Karpas-422 (cell line): ENCODE measurements around the gene KRT79. TPM values are rescaled to one million over a fixed set of nuclear protein-coding genes. Genes with fewer than 3 reads are reported as not detected.
"Not testable (repeated sequence)": the region's sequence is repeated elsewhere in the genome, so short reads cannot be mapped to it uniquely, and the experiment has no call there.

Source experiments
- DNase-seq: peaks from one replicate; pipeline ENCODE4 v3.0.0-alpha.2; 2015
- H2AFZ ChIP-seq: fragments of 200-600 bp; sonication (generic); 2 replicates; pipeline ENCODE4 v1.6.1; 2014; ENCODE audit warnings: antibody characterized with exemption, low read length, mixed read lengths
- H3K27ac ChIP-seq: fragments of 200-600 bp; sonication (generic); 2 replicates; pipeline ENCODE4 v1.5.1; 2014; ENCODE audit warnings: mild to moderate bottlenecking, low read length, moderate library complexity
- H3K27me3 ChIP-seq: fragments of 200-600 bp; sonication (generic); 2 replicates; pipeline ENCODE4 v1.6.1; 2014; ENCODE audit warnings: low read length, mixed read lengths
- H3K36me3 ChIP-seq: fragments of 200-600 bp; sonication (generic); 2 replicates; pipeline ENCODE4 v1.6.1; 2014; ENCODE audit warnings: low read length, mixed read lengths; ENCODE audit not compliant: insufficient read depth
- H3K4me1 ChIP-seq: fragments of 200-600 bp; sonication (generic); 2 replicates; pipeline ENCODE4 v1.6.1; 2014; ENCODE audit warnings: mild to moderate bottlenecking, low read length, mixed read lengths
- H3K4me2 ChIP-seq: fragments of 200-600 bp; sonication (generic); 2 replicates; pipeline ENCODE4 v1.6.1; 2014; ENCODE audit warnings: low read length, low read depth, mild to moderate bottlenecking; ENCODE audit not compliant: poor library complexity, severe bottlenecking
- H3K4me3 ChIP-seq: fragments of 200-600 bp; sonication (generic); 2 replicates; pipeline ENCODE4 v1.5.1; 2014; ENCODE audit warnings: mild to moderate bottlenecking, antibody characterized with exemption, low read length, mixed read lengths
- H3K79me2 ChIP-seq: fragments of 200-600 bp; sonication (generic); 2 replicates; pipeline ENCODE4 v1.6.1; 2014; ENCODE audit warnings: mild to moderate bottlenecking, low read length, mixed read lengths
- H3K9ac ChIP-seq: fragments of 200-600 bp; sonication (generic); 2 replicates; pipeline ENCODE4 v1.6.0; 2014; ENCODE audit warnings: low read length
- H3K9me2 ChIP-seq: fragments of 200-600 bp; sonication (generic), shearing (Covaris generic); replicated peaks from 2 replicates; pipeline ENCODE4 v1.6.0; 2014; ENCODE audit warnings: mild to moderate bottlenecking, low read length, moderate library complexity; ENCODE audit not compliant: insufficient read depth
- H3K9me3 ChIP-seq: fragments of 300-700, 200-600 bp; sonication (generic); 2 replicates; pipeline ENCODE4 v1.6.1; 2014; ENCODE audit warnings: low read length, mixed read lengths
- H4K20me1 ChIP-seq: fragments of 200-600 bp; sonication (generic); 2 replicates; pipeline ENCODE4 v1.6.1; 2014; ENCODE audit warnings: mild to moderate bottlenecking, antibody characterized with exemption, low read length, low read depth; ENCODE audit not compliant: insufficient read depth
- total RNA-seq: library from RNA; depleted of rRNA; stranded (reverse); fragments of >200 nt; shearing (Covaris generic); gene quantifications from 2 replicates; pipeline ENCODE4 v1.2.3, GENCODE V29; 2014; ENCODE audit warnings: low replicate concordance

Gene KRT79
- total RNA-seq, 1 experiment from 2014 or later = not detected

- H3K4me2 ChIP-seq = no peak overlapping the region
- H3K36me3 ChIP-seq = no peaks in the 10 kb centered on the region
- no peak overlapping the region for H2AFZ ChIP-seq
- no peaks in the 10 kb centered on the region for H3K27me3 ChIP-seq
- H3K27ac ChIP-seq = no peak overlapping the region
- H3K9me3 ChIP-seq = no peaks in the 10 kb centered on the region
- H3K79me2 ChIP-seq = no peaks in the 10 kb centered on the region
- H3K4me3 ChIP-seq = no peak overlapping the region
- H3K9me2 ChIP-seq = no peaks in the 10 kb centered on the region
- no peak overlapping the region for H3K9ac ChIP-seq
- peaks cover 8% of the 10 kb centered on the region for H3K4me1 ChIP-seq
- no peak for DNase-seq
- H4K20me1 ChIP-seq = no peaks in the 10 kb centered on the region
Measured at GRCh38 chr12:52796839-52797528, 37.1 kb downstream of the KRT79 start.

DNA sequence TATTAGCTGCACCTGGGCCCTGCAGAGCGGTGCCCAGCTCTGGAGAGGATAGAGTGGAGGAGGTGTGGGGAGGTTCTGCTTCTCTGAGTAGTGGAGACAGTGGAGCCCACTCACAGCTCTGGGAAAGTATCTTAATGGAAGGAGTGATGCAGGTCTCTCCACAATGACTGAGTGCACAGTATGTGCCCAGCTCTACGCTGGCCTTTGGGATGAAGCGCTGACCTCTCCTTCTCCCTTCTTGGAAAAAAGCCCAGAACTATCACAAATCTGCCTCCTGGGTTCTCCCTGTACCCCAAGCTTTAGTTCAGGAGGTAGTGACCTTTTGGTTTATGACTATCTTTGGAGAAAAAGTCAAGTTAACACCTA lies 37.7 kb downstream of the KRT79 start:
- Histone ChIP-seq H3K27me3 (no peaks in the 10 kb centered on the region), H3K27ac (no peak overlapping the region), H3K9ac (no peak overlapping the region), H3K4me3 (no peak overlapping the region), H3K4me1 (peaks cover 8% of the 10 kb centered on the region), H3K4me2 (no peak overlapping the region), H3K79me2 (no peaks in the 10 kb centered on the region), H3K9me3 (no peaks in the 10 kb centered on the region), H4K20me1 (no peaks in the 10 kb centered on the region), H3K36me3 (no peaks in the 10 kb centered on the region), H2AFZ (no peak overlapping the region), H3K9me2 (no peaks in the 10 kb centered on the region)
- no peak for DNase-seq

- no peaks in the 10 kb centered on the region for H3K27me3 ChIP-seq
- H3K9ac ChIP-seq = no peak within 1 kb of the TSS
- no peaks in the 10 kb centered on the region for H3K79me2 ChIP-seq
- H3K9me2 ChIP-seq = no peaks in the 10 kb centered on the region
- H3K4me1 ChIP-seq = peaks cover 8% of the 10 kb centered on the region
- H3K9me3 ChIP-seq = no peaks in the 10 kb centered on the region
- H2AFZ ChIP-seq = no peak within 1 kb of the TSS
- DNase-seq = no peak
- H4K20me1 ChIP-seq = no peaks in the 10 kb centered on the region
- no peak within 1 kb of the TSS for H3K4me2 ChIP-seq
- H3K4me3 ChIP-seq = no peak within 1 kb of the TSS
- no peaks in the 10 kb centered on the region for H3K36me3 ChIP-seq
- no peak within 1 kb of the TSS for H3K27ac ChIP-seq
Measured at GRCh38 chr12:52795694-52796428, 38.2 kb downstream of the KRT79 start, which contains the start of gene KRT3. TSS of gene KRT3 (minus strand) at chr12:52796117. CDS start at chr12:52796042, 75 bp downstream.

GRCh38 chr12:52795332-52795674 lies 38.8 kb downstream of the KRT79 start:
- H3K4me1 ChIP-seq, H2AFZ ChIP-seq, H4K20me1 ChIP-seq, H3K9me3 ChIP-seq, H3K9me2 ChIP-seq, H3K27ac ChIP-seq, H3K9ac ChIP-seq, H3K4me2 ChIP-seq, H3K27me3 ChIP-seq, H3K4me3 ChIP-seq, H3K79me2 ChIP-seq, DNase-seq, H3K36me3 ChIP-seq: not testable (repeated sequence)

GRCh38 chr12:52794479-52795331 lies 39.4 kb downstream of the KRT79 start:
- Histone ChIP-seq H3K36me3 (no peaks in the 10 kb centered on the region), H3K4me2 (no peak overlapping the region), H3K4me1 (peaks cover 8% of the 10 kb centered on the region), H3K9ac (no peak overlapping the region), H3K9me2 (no peaks in the 10 kb centered on the region), H3K9me3 (no peaks in the 10 kb centered on the region), H3K27ac (no peak overlapping the region), H4K20me1 (no peaks in the 10 kb centered on the region), H3K79me2 (no peaks in the 10 kb centered on the region), H2AFZ (no peak overlapping the region), H3K27me3 (no peaks in the 10 kb centered on the region), H3K4me3 (no peak overlapping the region)
- no peak for DNase-seq

DNA sequence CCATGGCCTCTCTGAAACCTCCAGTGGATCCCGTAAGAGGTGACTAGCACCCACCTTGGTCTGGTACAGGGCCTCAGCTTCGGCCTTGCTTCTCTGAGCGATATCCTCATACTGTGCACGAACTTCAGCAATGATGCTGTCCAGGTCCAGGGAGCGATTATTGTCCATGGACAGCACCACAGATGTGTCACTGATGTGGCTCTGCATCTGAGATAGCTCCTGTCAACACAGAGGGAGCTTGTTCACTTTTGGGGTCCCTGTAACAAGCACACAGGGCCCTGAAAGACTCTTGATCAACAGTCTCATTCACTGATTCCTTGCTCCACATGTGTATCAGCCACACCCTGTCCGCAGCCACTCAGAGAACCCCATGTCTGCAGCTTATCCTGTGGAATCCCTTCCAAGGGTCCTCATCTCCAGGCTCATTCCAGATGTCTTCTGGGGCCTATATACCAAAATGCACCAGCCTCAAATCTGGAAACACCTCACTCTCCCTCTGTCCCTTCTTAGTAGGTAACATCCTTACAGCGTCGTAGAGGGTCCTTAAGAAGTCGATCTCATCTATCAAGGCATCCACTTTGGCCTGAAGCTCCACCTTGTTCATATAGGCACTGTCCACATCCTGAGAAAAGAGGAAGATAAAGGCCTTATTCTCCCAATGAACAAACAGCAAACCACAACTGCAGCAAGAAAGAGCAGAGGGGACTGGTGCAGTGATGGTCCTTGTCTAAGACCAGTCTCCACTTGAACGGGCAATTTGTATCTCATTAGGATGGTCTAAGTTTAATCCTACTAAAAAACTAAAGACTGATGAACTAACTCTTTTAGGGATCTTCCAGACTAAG lies 41.7 kb downstream of the KRT79 start:
- Histone ChIP-seq H2AFZ (no peak overlapping the region), H3K4me2 (no peak overlapping the region)
- no peak for DNase-seq

GRCh38 chr12:52791271-52792184 lies 42.6 kb downstream of the KRT79 start:
- Histone ChIP-seq H3K4me3 (no peak overlapping the region), H3K4me2 (no peak overlapping the region), H3K9ac (no peak overlapping the region), H4K20me1 (0 out of 2 replicates have a peak, but pooled peaks cover 4% of the 10 kb centered on the region), H3K27me3 (no peaks in the 10 kb centered on the region), H3K9me3 (no peaks in the 10 kb centered on the region), H3K79me2 (no peaks in the 10 kb centered on the region), H2AFZ (no peak overlapping the region), H3K27ac (no peak overlapping the region), H3K9me2 (no peaks in the 10 kb centered on the region), H3K4me1 (peaks cover 5% of the 10 kb centered on the region), H3K36me3 (no peaks in the 10 kb centered on the region)
- DNase-seq = no peak

More for the DNA sequence above, 41.7 kb downstream of the KRT79 start:
- Histone ChIP-seq H3K27ac (no peak overlapping the region), H3K9ac (no peak overlapping the region), H3K4me1 (peaks cover 7% of the 10 kb centered on the region), H3K9me3 (no peaks in the 10 kb centered on the region), H3K27me3 (no peaks in the 10 kb centered on the region), H3K4me3 (no peak overlapping the region), H3K36me3 (no peaks in the 10 kb centered on the region), H4K20me1 (0 out of 2 replicates have a peak, but pooled peaks cover 4% of the 10 kb centered on the region), H3K9me2 (no peaks in the 10 kb centered on the region), H3K79me2 (no peaks in the 10 kb centered on the region)
